GM18505 (cell line): ENCODE data around the gene SCG3.

Experiments used
- ATAC-seq: cut with Tn5 transposase; IDR thresholded peaks from one replicate; pipeline ENCODE4 v1.9.1; 2021; ENCODE audit not compliant: unreplicated experiment
- POLR2A ChIP-seq: IDR thresholded peaks from 4 replicates; pipeline ENCODE4 v1.6.1; 2011; ENCODE audit warnings: borderline replicate concordance; ENCODE audit not compliant: insufficient read depth, insufficient read length; ENCODE audit errors: extremely low read depth

The SCG3 gene

GRCh38 chr15:51726302-51727073, 45.2 kb downstream of the SCG3 start:
- peak; percentile 36 for TF ChIP-seq POLR2A
- ATAC-seq = peak; percentile 76

GRCh38 chr15:51727141-51727897, 46.0 kb downstream of the SCG3 start:
- TF ChIP-seq POLR2A = no peak
- no peak for ATAC-seq

- TF ChIP-seq POLR2A = peak; percentile 63
- peak; percentile 50 for ATAC-seq
These were observed 50.4 kb downstream of the SCG3 start for GRCh38 chr15:51731549-51732267.

- TF ChIP-seq POLR2A = no peak
- ATAC-seq = no peak
These were observed 51.3 kb downstream of the SCG3 start for GRCh38 chr15:51732646-51733045.

- no peak for TF ChIP-seq POLR2A
- no peak for ATAC-seq
These were observed 54.1 kb downstream of the SCG3 start for GRCh38 chr15:51735228-51736010.

- ATAC-seq = no peak
- TF ChIP-seq POLR2A = peak; percentile 38
These were observed 54.8 kb downstream of the SCG3 start for GRCh38 chr15:51736069-51736468.

- TF ChIP-seq POLR2A = peak; percentile 47
- ATAC-seq = peak; percentile 34
These were observed 55.6 kb downstream of the SCG3 start for GRCh38 chr15:51736751-51737521.

- peak; percentile 66 for TF ChIP-seq POLR2A
- peak; percentile 50 for ATAC-seq
These were observed 56.4 kb downstream of the SCG3 start, which contains the start of gene LYSMD2 for GRCh38 chr15:51737522-51738305. TSS of gene LYSMD2 (minus strand) at chr15:51737655. CDS start at chr15:51737622, 33 bp downstream.

GRCh38 chr15:51738553-51738952, 57.2 kb downstream of the SCG3 start:
- no peak for TF ChIP-seq POLR2A
- no peak for ATAC-seq

GRCh38 chr15:51739061-51739712, 57.9 kb downstream of the SCG3 start:
- TF ChIP-seq POLR2A = no peak
- no peak for ATAC-seq

- no peak for ATAC-seq
- TF ChIP-seq POLR2A = no peak
These were observed 68.0 kb downstream of the SCG3 start for GRCh38 chr15:51749307-51749706.
